HG02763 (cell line): Measurements from ENCODE around the gene C10orf53.

Experiments used
- ATAC-seq: cut with Tn5 transposase; IDR thresholded peaks from one replicate; pipeline ENCODE4 v1.9.1; 2021; ENCODE audit warnings: mild to moderate bottlenecking, moderate library complexity; ENCODE audit not compliant: unreplicated experiment

C10orf53 gene, protein sequence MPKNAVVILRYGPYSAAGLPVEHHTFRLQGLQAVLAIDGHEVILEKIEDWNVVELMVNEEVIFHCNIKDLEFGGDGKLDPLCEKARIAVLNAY

GRCh38 chr10:49679480-49679893 lies at the start of gene C10orf53:
C10orf53 (plus strand) TSS chr10:49679651; CDS start chr10:49679698, 47 bp downstream.
- no peak for ATAC-seq

GRCh38 chr10:49631975-49632374 lies 47.5 kb upstream of the C10orf53 start:
- no peak for ATAC-seq

- no peak for ATAC-seq
Measured at GRCh38 chr10:49632406-49633317, 46.8 kb upstream of the C10orf53 start.

- no peak for ATAC-seq
Measured at GRCh38 chr10:49633327-49634068, 46.0 kb upstream of the C10orf53 start.

DNA sequence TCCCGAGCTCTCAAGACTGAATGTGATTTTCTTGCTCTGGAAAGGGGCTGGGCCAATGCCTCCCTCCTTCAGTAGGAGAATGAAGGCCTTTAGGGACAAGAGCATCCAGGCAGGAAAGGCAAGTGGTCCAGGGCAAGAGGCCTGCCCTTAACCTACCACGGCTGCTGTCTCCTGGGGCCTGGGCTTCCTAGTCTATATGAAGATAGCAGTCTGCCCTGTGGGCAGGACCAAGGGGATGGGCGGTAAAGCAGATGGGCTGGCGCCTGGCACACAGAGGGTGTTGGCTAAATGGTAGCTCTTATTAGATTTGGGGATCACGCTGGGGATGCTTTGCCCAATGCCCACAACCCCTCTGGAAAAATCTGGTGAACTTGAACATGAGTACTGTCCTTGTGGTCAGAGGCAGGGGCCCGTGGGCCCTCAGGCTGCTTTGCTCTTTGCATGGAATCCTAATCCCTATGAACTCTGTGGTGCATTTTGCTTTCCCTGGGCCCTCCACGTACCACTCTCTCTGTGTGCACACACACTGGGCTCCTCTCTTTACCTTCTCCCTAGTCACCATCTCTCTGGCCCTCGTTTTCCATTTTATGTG lies 45.3 kb upstream of the C10orf53 start:
- no peak for ATAC-seq

GRCh38 chr10:49642311-49642710 lies 37.1 kb upstream of the C10orf53 start:
- ATAC-seq: no peak

DNA sequence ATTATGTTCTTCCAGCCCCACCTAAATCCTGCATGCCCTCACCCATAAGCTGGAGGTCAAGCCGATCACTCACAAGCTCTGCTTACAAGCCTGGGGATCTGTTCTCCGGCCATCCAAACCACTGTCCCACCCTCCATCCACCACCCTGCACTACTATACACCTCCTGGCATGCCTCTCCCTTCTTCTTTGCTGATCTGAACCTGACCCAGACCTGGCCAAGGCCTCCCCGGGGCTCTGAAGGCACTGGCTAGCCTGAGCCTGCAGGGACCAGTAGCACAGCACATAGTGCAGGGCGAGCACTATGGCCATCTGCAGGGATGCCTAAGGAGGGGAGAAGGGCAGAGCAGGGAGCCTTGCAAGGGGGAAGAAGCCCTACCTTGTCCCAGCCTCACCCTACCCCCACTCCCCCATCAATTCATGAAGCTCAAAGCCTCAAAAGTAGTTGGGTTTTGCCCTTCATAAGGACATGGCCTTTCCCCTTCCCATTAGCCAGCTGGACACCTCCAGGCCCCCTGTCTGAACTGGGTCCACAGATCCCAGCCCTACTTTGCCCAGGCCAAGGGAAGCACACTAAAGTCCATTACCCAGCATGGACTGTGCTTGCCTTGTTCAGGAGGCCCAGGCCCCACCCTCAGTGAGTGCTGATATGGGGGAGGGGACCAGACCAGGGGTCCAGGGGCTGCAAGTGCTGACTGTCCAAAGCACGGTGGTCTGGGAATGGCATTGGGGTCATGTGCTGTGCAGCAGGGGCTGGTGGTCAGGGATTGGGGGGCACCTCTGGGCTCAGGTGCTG lies 36.0 kb upstream of the C10orf53 start:
- ATAC-seq: no peak

DNA sequence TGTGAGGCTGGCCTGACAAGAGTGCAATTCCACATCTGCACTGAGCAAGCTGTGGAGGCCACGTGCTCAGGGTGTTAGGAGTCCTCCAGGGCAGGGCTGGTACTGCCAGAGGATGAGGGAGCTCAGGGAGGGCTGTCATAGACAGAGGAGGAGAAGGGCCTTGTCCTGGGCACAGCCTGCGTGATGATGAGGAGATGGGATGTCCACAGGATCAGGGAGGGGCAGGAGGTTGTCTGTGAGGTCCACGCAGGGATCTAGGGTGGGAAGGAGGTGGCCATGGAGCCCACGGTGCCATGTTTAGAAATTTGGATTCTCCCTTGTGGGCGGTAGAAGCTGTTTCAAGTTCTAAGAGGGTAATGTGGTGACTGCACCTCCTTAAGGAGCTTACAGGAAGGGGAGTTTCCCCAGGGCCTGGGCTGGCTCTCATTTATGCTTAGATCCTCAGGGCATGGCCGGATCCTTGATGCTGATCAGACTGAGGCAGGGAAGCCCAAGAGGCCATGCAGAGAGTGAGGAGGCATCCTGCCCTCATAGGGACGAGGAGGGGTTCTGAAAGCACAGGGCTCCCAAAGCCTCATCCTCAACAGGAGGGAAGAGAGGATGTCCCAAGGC lies 35.3 kb upstream of the C10orf53 start:
- ATAC-seq: no peak

- ATAC-seq: no peak
Measured at GRCh38 chr10:49645417-49645816, 34.0 kb upstream of the C10orf53 start.

- ATAC-seq: no peak
Measured at GRCh38 chr10:49645871-49646870, 33.3 kb upstream of the C10orf53 start.

DNA sequence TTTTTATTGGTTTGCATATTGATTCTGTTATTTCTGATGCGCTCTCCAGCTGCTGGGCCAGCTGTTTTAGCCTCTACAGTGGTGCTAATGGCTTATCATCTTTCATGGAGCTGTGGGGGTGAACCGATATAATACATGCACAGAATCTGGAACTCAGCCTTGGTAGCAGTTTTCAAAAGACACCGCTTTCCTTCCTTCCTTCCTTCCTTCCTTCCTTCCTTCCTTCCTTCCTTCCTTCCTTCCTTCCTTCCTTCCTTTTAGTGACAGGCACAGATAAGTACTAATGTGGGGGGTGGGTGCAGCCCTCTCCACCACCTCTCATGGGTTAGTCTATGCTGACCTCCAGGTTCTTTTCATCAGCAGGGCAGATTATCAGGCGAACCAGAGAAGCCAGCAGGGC lies 31.9 kb upstream of the C10orf53 start:
- no peak for ATAC-seq

GRCh38 chr10:49647985-49648795 lies 31.3 kb upstream of the C10orf53 start:
- no peak for ATAC-seq

DNA sequence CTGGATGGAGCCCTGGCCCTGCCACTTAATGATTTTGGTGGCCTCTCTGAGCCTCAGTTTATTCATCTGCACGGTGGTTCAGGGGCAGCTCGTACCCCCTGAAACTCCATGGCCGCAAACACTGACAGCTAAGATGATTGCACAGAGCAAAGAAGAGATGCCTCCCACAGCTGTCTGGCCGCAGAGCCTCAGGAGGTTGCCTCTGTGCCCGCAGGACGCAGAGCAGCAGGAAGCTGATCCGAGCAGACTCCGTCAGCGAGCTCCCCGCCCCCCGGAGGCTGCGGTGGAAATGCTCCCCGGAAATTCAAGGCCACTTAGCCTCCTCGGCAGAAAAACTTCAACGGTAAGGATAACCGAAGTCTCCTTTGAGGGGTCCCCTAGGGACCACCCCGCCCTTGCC lies 30.2 kb upstream of the C10orf53 start:
- no peak for ATAC-seq

- no peak for ATAC-seq
Measured at GRCh38 chr10:49649936-49650723, 29.3 kb upstream of the C10orf53 start.

DNA sequence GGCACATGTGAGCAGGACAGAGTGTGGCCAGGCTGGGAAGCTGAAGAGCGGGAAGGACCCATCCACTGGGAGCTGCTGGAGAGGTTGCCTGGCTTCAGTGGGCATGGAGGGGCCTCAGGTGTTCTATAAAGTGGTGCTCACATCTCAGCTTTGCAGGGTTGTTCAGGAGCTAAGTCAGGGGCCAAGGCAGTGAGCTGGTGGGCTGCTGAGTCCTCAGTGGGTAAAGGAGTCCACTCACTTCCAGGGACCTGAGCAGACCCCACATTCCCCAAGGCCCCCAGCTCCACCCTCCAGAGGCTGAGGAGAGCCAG lies 28.8 kb upstream of the C10orf53 start:
- no peak for ATAC-seq

GRCh38 chr10:49651039-49651835 lies 28.2 kb upstream of the C10orf53 start:
- ATAC-seq: no peak

DNA sequence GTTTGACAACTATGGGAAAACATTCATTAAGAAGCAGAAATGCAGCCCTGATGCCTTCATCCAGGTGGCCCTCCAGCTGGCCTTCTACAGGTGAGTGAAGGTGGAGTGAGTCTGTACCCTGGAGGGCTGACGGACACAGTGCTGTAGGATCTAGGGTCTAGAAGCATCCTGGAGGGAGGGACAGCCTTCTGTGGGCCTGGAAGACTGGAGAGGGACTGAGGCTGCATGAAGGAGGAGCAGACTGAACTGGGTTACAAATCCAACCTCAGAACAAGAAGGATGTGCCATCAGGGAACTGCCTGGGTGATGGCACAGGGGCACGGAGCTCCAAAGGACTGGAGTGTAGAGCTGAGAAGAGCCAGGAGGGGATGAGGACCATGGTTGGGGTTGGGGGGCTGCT lies 27.5 kb upstream of the C10orf53 start:
- ATAC-seq: no peak
